GM19351 (cell line): Measurements from ENCODE around the gene CIDEB.

Experiments
- ATAC-seq: cut with Tn5 transposase; IDR thresholded peaks from one replicate; pipeline ENCODE4 v1.9.1; 2021; ENCODE audit warnings: mild to moderate bottlenecking, moderate library complexity; ENCODE audit not compliant: unreplicated experiment

The CIDEB gene

GRCh38 chr14:24258119-24258518 is 49.7 kb downstream of the CIDEB start:
- no peak for ATAC-seq

- ATAC-seq, result no peak
Measured at GRCh38 chr14:24256960-24257359, 50.8 kb downstream of the CIDEB start.

DNA sequence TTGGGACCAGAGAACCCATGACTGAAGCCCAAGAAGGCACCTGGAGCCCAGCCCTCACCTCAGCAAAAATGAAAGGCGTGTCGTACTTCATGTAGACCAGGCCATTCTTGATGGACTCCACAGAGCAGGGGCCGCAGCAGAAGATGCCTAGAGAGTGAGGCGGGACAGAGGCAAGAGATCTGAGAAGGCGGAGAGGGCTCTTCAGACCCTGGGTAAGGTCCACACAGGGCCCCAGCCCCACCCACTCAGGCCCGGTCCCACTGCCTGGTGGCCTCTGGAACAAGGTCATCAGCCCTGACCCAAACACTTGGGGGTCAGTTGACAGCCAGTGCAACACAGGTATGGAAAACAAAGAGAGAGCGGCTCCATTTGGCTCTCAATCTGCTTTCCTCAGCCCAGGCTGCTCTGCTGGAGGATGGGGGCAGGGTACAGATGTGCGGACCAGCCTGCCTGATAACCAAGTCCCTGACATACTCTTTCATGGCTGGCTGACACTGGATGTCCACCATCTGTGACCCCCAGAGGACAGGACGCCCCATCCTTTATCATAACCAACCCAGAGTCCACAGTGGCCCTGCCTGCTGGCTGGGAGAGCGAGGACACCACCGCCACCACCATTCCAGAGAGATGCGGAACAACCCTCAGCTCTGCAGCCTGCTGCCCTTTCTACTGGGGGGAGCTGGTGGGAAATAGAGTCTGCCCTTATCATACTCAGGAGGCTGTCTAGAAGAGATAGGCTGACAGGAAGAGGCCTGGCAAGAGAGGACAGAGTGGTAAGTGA is 51.7 kb downstream of the CIDEB start:
- ATAC-seq, result no peak

DNA sequence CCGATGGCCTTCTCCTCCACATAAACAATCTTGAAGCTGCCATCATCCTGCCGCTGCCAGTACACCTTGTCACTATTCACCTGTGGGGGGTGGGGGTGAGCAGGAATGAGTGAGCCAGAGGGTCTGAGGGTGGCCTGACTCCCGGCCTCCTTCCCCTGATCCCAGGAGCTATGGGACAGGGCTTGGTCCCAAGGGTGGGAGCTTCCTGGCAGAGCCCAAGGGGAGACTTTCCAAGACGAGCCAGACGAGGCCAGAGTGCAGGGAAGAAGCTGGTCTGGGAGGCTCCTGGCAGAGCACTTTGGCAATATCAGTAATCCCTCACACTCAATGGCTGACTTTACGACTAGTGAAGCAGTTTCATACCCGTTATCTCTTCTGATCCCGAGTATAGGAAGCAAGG is 52.3 kb downstream of the CIDEB start:
- no peak for ATAC-seq
